Parathyroid adenoma (tissue), 2 donors: ENCODE measurements around the gene AADACL4.
"Not testable (repeated sequence)": the region's sequence is repeated elsewhere in the genome, so short reads cannot be mapped to it uniquely, and the experiment has no call there.

Experiments
- H2AFZ ChIP-seq: fragments of 300-600 bp; sonication (generic); one replicate; pipeline ENCODE4 v1.7.0; 2017; ENCODE audit warnings: antibody characterized with exemption, mild to moderate bottlenecking
- H3K27ac ChIP-seq: fragments of 300-600 bp; sonication (generic); one replicate; pipeline ENCODE4 v1.7.0; 2017
- H3K27me3 ChIP-seq: fragments of 300-600 bp; sonication (generic); one replicate; pipeline ENCODE4 v1.7.0; 2017; ENCODE audit warnings: low read length; ENCODE audit not compliant: control insufficient read depth, insufficient read depth
- H3K36me3 ChIP-seq: fragments of 300-600 bp; sonication (generic); one replicate; pipeline ENCODE4 v1.7.0; 2017; ENCODE audit warnings: low read length; ENCODE audit not compliant: control insufficient read depth, insufficient read depth
- H3K4me1 ChIP-seq: fragments of 300-600 bp; sonication (generic); one replicate; pipeline ENCODE4 v1.7.0; 2017; ENCODE audit warnings: control low read depth
- H3K4me2 ChIP-seq: fragments of 300-600 bp; sonication (generic); one replicate; pipeline ENCODE4 v1.7.0; 2017; ENCODE audit warnings: low read length
- H3K4me3 ChIP-seq: fragments of 300-600 bp; sonication (generic); one replicate; pipeline ENCODE4 v1.7.0; 2017; ENCODE audit warnings: low read depth, low read length
- H3K79me2 ChIP-seq: fragments of 300-600 bp; sonication (generic); one replicate; pipeline ENCODE4 v1.7.0; 2017; ENCODE audit warnings: control low read depth
- H3K9ac ChIP-seq: fragments of 300-600 bp; sonication (generic); one replicate; pipeline ENCODE4 v1.7.0; 2017; ENCODE audit warnings: mild to moderate bottlenecking
- H3K9me3 ChIP-seq: fragments of 300-600 bp; sonication (generic); one replicate; pipeline ENCODE4 v1.7.0; 2017; ENCODE audit warnings: low read length; ENCODE audit not compliant: control insufficient read depth
- TF ChIP-seq, protein P1 (sequence below): fragments of 300-600 bp; sonication (generic); IDR thresholded peaks from one replicate; pipeline ENCODE4 v1.7.0; 2017; ENCODE audit warnings: antibody characterized with exemption, mild to moderate bottlenecking
- donor health status: primary hyperparathyroidism.

Gene AADACL4

DNA sequence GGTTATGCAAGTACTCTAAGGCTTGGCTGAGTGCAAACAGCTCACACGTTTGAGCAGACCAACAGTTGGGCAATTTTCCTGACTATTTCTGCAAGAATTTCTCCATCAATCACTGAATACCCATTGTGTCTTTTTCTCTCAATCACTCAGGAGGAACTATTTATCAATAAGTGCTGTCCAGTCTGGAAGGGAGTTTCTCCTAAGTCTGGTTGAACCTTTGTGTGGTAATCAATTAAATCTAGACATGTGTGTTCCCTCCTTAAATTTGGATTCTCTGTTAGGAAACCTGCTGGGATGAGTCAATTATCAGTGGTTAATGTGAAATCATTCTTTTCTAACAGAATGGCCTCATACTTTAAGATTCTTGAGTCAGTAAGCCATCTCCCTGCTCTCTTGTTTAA is 65.2 kb downstream of the AADACL4 start:
- H2AFZ ChIP-seq, result no peak overlapping the region
- no peaks in the 10 kb centered on the region for H3K36me3 ChIP-seq
- no peaks in the 10 kb centered on the region for H3K27me3 ChIP-seq
- H3K27ac ChIP-seq, result no peak overlapping the region
- no peaks in the 10 kb centered on the region for H3K9me3 ChIP-seq
- H3K9ac ChIP-seq, result no peak overlapping the region
- TF ChIP-seq, protein P1, sequence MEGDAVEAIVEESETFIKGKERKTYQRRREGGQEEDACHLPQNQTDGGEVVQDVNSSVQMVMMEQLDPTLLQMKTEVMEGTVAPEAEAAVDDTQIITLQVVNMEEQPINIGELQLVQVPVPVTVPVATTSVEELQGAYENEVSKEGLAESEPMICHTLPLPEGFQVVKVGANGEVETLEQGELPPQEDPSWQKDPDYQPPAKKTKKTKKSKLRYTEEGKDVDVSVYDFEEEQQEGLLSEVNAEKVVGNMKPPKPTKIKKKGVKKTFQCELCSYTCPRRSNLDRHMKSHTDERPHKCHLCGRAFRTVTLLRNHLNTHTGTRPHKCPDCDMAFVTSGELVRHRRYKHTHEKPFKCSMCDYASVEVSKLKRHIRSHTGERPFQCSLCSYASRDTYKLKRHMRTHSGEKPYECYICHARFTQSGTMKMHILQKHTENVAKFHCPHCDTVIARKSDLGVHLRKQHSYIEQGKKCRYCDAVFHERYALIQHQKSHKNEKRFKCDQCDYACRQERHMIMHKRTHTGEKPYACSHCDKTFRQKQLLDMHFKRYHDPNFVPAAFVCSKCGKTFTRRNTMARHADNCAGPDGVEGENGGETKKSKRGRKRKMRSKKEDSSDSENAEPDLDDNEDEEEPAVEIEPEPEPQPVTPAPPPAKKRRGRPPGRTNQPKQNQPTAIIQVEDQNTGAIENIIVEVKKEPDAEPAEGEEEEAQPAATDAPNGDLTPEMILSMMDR, result no peak
- no peaks in the 10 kb centered on the region for H3K79me2 ChIP-seq
- no peaks in the 10 kb centered on the region for H3K4me1 ChIP-seq
- no peak overlapping the region for H3K4me2 ChIP-seq
- H3K4me3 ChIP-seq, result no peak overlapping the region

DNA sequence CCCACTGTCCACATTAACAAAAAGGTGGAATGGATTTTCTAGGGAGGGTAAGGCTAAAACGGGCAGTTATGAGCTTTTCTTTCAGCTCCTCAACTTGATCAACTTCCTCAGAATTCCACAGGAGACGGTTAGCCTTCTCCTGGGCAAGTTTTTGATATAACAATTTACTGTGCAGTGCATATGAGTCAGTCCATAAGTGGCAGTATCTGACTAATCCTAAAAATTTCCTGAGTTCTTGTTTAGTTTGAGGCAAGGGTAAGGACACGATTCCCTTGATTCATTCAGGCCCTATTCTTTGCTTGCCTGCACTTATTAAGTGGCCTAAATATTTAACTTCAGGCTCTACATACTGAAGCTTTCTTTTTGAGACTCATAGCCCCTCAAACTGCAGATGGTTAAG is 65.8 kb downstream of the AADACL4 start:
- H3K4me3 ChIP-seq, result no peak overlapping the region
- H3K9me3 ChIP-seq, result no peaks in the 10 kb centered on the region
- no peaks in the 10 kb centered on the region for H3K36me3 ChIP-seq
- no peaks in the 10 kb centered on the region for H3K27me3 ChIP-seq
- no peak overlapping the region for H2AFZ ChIP-seq
- H3K79me2 ChIP-seq, result no peaks in the 10 kb centered on the region
- H3K27ac ChIP-seq, result no peak overlapping the region
- H3K9ac ChIP-seq, result no peak overlapping the region
- TF ChIP-seq, protein P1, result no peak
- no peaks in the 10 kb centered on the region for H3K4me1 ChIP-seq
- no peak overlapping the region for H3K4me2 ChIP-seq

DNA sequence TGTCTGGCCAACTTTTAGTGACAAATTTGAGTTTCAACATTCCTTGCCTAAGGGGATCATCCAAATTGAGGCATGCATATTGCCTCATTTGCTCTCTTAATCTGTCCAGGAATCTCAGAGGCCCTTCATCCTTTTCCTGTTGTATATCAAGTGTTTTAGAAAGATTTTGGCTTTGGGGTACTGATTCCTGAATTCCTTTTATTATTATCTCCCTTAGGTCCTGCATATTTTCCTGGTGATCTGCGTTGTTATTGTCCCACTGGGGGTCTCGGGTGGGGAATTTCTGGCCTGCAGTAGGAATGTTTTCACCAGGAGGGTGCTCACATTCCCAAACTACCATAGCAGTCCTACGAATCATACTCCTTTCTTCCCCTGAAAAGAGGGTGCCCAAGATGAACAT is 67.7 kb downstream of the AADACL4 start:
- H3K4me1 ChIP-seq, result no peaks in the 10 kb centered on the region
- no peak overlapping the region for H2AFZ ChIP-seq
- H3K36me3 ChIP-seq, result no peaks in the 10 kb centered on the region
- H3K27ac ChIP-seq, result no peak overlapping the region
- no peaks in the 10 kb centered on the region for H3K27me3 ChIP-seq
- H3K4me2 ChIP-seq, result no peak overlapping the region
- no peaks in the 10 kb centered on the region for H3K79me2 ChIP-seq
- H3K4me3 ChIP-seq, result no peak overlapping the region
- no peaks in the 10 kb centered on the region for H3K9me3 ChIP-seq
- no peak overlapping the region for H3K9ac ChIP-seq
- TF ChIP-seq, protein P1, result no peak

DNA sequence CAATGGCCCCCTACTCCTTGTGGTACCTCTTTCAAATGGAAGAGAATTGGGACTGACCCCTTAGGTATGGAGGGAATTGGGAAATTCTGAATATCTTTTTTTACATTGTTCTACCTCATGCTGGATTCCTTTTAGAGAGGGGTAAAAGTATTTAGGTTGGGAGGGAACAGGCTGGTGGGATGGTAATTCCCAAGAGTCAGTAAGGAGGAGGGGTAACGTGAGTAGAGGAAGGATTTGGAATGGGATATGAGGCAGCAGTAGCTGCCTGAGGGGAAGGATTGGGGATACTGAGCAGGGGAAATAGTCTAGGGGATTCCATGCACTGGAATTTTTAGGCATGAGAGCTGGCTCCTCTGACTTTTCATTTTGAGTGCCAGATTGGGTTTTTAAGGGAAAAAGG is 68.2 kb downstream of the AADACL4 start:
- H3K4me2 ChIP-seq, result no peak overlapping the region
- no peaks in the 10 kb centered on the region for H3K4me1 ChIP-seq
- H3K9me3 ChIP-seq, result no peaks in the 10 kb centered on the region
- H3K36me3 ChIP-seq, result no peaks in the 10 kb centered on the region
- TF ChIP-seq, protein P1, result no peak
- H3K79me2 ChIP-seq, result no peaks in the 10 kb centered on the region
- no peak overlapping the region for H3K9ac ChIP-seq
- H3K27me3 ChIP-seq, result no peaks in the 10 kb centered on the region
- H3K4me3 ChIP-seq, result no peak overlapping the region
- H3K27ac ChIP-seq, result no peak overlapping the region
- H2AFZ ChIP-seq, result no peak overlapping the region

DNA sequence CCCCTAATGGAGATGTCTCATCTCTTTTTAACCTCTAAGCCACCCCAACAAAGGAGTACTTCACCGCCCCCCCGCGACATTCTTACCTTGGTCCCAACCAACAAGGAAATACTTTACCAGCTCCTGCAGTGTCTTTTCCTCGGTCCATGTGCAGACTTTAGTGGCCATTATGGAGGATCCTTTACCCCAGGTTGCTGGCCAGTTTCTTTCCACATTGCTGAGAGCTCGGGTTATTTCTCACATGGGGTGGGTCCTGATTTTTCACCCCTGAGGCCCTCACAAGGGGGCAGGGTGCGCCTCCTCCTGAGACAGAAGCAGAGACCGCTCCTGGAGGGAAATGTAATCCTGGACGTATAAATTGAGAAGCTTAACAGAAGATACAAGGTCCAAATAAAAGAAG is 69.0 kb downstream of the AADACL4 start:
- Histone ChIP-seq H3K27ac (no peak overlapping the region), H3K4me1 (no peaks in the 10 kb centered on the region), H3K36me3 (no peaks in the 10 kb centered on the region), H3K4me2 (no peak overlapping the region), H3K27me3 (no peaks in the 10 kb centered on the region), H3K79me2 (no peaks in the 10 kb centered on the region), H3K4me3 (no peak overlapping the region), H3K9ac (no peak overlapping the region), H3K9me3 (no peaks in the 10 kb centered on the region), H2AFZ (no peak overlapping the region)
- TF ChIP-seq, protein P1, result no peak

DNA sequence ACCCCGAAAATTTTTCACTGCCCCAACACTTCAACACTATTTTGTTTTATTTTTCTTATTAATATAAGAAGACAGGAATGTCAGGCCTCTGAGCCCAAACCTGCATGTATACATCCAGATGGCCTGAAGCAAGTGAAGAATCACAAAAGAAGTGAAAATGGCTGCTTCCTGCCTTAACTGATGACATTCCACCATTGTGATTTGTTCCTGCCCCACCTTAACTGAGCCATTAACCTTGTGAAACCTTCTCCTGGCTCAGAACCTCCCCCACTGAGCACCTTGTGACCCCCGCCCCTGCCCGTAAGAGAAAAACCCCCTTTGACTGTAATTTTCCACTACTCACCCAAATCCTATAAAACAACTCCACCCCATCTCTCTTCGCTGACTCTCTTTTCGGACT is 69.8 kb downstream of the AADACL4 start:
- H3K4me1 ChIP-seq, H3K4me3 ChIP-seq, H3K79me2 ChIP-seq, H3K4me2 ChIP-seq, H3K27ac ChIP-seq, H3K9ac ChIP-seq, H3K9me3 ChIP-seq, H2AFZ ChIP-seq, H3K27me3 ChIP-seq, H3K36me3 ChIP-seq: not testable (repeated sequence)
